Germinal center (tissue), 1 donor: Measurements from ENCODE around the gene PYROXD2.

Source experiments
- DNase-seq: peaks from one replicate; pipeline ENCODE4 v3.0.0; 2012; ENCODE audit warnings: mixed read lengths, low spot score

PYROXD2 gene

GRCh38 chr10:98433881-98434732, 19.1 kb upstream of the PYROXD2 start:
- DNase-seq = no peak

DNA sequence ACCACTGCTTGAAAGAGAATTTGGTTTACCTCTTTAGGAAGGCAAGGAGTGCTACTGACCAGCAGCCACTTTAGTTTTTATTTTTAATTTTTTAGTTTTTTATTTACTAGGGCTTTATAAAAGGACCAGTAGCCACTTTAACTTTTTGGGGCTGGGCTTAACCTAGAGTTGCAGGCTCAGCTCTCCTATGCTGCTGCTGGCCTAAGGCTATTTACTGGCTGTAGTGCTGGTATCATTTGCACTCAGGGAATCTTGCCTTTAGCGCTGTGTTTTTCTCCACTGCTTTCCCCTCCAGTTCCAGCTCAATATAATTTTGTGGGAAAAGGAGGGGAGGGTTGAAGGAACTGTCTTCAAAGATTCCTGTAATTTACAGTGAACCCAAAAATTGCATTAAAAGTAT, 18.4 kb upstream of the PYROXD2 start:
- no peak for DNase-seq

- no peak for DNase-seq
Observed at GRCh38 chr10:98432330-98432729, 17.3 kb upstream of the PYROXD2 start.

DNA sequence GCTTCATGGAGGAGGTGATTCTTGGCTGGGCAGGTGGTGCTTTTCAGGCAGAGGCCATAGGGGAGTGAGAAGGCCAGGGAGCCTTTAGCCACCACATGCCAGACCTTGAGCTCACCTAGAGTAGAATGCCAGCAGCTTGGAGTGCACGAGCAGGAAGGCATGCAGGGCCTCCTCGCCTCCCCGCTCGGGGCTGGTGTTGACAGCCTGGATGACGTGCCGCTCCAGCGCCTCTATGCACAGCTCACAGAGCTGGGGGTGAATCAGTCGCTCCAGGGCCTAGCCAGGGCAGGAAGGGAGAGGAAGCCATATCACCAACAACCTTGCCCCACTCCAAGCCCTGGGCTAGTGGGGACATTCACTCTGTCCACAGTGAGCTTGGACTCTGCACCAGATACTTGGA, 16.0 kb upstream of the PYROXD2 start:
- DNase-seq = no peak

DNA sequence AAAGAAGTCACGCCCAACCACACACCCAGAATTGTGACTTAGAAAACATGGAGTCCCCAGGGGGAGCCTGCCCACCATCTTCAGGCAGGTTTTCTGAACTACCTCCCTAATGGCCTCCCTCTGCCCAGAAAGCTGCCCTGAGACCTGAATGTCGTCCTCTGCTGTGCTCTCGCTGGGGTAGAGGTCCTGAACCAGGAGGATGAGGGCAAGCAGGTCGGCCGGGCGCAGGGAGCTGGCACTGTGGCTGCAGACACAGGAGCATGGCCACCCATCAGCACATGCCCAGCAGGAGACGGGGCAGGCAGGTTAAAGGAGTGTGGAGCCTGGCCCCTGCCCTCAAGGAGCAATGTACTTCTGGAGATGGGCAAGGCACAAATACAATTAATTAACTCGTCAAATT, 15.4 kb upstream of the PYROXD2 start:
- DNase-seq = no peak

- DNase-seq = no peak
Observed at GRCh38 chr10:98429320-98430072, 14.5 kb upstream of the PYROXD2 start.

- no peak for DNase-seq
Observed at GRCh38 chr10:98427011-98427515, 12.1 kb upstream of the PYROXD2 start.

- DNase-seq = peak; percentile 59
Observed at GRCh38 chr10:98425511-98426352, 10.8 kb upstream of the PYROXD2 start.

GRCh38 chr10:98424295-98425254, 9.6 kb upstream of the PYROXD2 start:
- DNase-seq = no peak

DNA sequence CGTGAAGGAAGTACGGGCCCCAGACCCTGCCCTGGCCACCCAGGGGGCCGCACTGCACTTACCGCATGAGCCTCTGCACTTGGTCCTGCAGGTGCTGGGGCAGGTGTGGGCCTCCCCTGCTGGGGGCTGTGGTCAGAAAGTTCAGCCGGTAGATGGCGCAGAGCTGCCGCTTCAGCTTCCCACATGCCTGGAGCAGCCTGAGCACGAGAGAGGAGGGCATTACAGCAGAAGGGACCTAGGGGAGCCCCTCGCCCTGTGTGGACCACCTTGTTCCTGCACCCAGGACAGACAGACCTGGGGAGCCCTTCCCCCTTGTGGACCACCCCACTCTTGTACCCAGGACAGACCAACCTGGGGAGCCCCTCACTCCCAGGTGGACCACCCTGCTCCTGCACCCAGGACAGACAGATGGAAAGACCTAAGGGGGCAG, 8.7 kb upstream of the PYROXD2 start:
- no peak for DNase-seq

- DNase-seq = no peak
Observed at GRCh38 chr10:98422182-98422581, 7.2 kb upstream of the PYROXD2 start.

DNA sequence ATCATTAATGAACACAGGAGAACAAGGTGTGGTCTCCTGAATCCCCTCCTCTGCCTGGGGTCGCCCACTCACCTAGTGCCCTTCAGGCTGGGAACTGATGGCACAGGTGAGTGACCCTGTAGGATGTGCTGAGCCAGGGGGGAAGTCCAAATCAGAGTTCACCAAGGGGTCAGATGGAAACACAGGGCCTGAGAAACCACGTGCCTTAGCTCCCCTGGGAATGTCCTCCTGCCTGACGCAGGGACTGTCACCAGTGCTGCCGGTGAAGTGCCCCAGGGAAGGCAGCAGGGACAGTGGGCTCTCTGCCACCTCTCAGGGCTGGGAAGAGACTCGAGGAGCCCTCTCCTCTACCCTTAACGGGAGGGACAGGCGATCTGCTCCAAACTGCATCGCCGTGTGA, 5.8 kb upstream of the PYROXD2 start:
- DNase-seq = no peak

- DNase-seq = no peak
Observed at GRCh38 chr10:98419469-98420261, 4.7 kb upstream of the PYROXD2 start.

GRCh38 chr10:98418665-98419468, 3.9 kb upstream of the PYROXD2 start:
- DNase-seq = no peak

GRCh38 chr10:98417973-98418664, 3.1 kb upstream of the PYROXD2 start:
- DNase-seq = no peak

DNA sequence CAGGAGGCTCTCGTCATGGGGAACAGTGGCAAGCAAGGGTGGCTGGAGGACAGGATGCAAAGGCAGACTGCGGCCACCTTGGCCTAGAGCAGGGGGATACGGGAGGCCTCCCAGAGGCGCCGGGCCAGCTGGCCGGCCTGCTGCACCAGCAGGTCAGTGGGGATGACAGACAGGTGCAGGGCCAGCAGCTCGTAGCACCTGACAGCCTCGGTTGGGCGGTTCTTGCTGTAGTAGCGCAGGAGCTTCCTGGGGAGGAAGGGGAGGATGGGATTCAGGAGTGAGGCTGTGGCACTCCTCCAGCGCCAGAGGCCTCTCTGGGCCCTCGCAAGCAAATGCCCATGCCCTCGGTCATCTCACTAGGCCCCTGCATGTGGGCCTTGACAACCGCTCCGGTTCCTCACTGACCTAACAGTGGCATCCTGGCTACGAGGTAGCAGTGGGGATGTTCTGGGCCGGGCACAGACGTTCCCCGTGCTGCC, 2.5 kb upstream of the PYROXD2 start:
- no peak for DNase-seq

- DNase-seq = no peak
Observed at GRCh38 chr10:98416606-98417388, 1.8 kb upstream of the PYROXD2 start.

DNA sequence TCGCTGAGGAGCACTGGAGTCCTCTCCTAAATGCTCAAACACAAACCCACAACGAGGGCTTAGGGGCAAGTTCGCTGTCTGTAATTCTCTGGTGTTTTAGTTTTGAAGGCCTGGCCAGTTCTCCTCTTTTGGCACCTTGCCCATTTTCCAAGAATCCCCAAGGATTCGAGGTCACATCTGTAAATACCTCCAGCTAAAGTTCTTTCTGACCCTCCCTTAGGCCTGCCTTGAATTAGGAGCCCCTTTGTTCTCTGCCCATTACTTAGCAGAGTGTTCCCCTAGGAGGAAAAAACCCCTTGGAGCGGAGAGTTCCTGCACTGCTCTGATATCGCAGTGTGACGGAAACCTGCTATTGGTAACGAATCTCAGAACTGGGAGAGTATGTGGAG, 743 bp upstream of the PYROXD2 start:
- no peak for DNase-seq
